ENCODE results near the gene PTTG1IP.

DNA sequence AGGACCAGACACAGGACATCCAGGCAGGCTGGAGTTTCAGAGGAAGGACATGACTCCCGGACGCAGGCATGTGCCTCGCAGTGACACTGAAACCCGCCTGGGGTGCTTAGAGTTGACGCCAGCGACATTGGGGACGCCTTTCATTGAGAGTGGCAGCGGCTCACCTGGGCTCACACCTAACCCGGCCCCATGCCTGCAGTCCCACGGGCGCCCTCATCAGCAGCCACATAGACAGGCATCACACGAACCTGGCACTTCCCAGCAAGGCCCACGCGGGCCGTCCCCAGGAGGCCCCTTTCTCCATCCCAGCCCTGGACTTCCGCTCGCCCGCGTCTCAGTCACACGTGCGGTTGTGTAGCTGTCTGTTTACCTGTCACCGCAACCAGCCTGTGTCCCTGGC is 30.2 kb upstream of the PTTG1IP start:
- TF ChIP-seq, protein P1, sequence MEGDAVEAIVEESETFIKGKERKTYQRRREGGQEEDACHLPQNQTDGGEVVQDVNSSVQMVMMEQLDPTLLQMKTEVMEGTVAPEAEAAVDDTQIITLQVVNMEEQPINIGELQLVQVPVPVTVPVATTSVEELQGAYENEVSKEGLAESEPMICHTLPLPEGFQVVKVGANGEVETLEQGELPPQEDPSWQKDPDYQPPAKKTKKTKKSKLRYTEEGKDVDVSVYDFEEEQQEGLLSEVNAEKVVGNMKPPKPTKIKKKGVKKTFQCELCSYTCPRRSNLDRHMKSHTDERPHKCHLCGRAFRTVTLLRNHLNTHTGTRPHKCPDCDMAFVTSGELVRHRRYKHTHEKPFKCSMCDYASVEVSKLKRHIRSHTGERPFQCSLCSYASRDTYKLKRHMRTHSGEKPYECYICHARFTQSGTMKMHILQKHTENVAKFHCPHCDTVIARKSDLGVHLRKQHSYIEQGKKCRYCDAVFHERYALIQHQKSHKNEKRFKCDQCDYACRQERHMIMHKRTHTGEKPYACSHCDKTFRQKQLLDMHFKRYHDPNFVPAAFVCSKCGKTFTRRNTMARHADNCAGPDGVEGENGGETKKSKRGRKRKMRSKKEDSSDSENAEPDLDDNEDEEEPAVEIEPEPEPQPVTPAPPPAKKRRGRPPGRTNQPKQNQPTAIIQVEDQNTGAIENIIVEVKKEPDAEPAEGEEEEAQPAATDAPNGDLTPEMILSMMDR (IDR thresholded peaks at IDR 0.05; ENCODE audit: low read depth, low read length), result no peak
- TF ChIP-seq POLR2A (IDR thresholded peaks at IDR 0.05; ENCODE audit: extremely low read depth, insufficient read length) (no peak), MYC (IDR thresholded peaks at IDR 0.05; ENCODE audit: low read depth, low read length) (no peak)
- TF ChIP-seq, protein P2, sequence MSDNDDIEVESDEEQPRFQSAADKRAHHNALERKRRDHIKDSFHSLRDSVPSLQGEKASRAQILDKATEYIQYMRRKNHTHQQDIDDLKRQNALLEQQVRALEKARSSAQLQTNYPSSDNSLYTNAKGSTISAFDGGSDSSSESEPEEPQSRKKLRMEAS (IDR thresholded peaks at IDR 0.05; ENCODE audit: low read depth, low read length), result no peak
